HEK293 (cell line): ENCODE results near the gene TFRC.
"Not testable (repeated sequence)": the region's sequence is repeated elsewhere in the genome, so short reads cannot be mapped to it uniquely, and the experiment has no call there.

Experiments
- CTCF ChIA-PET: fragments of 350-600 bp; formaldehyde crosslinking; extraction: SDS; loops from one replicate; lab custom pipeline; 2021; ENCODE audit warnings: antibody characterized with exemption; lab: Yijun Ruan, JAX
- POLR2A ChIA-PET: fragments of 300-600 bp; formaldehyde crosslinking; extraction: SDS; loops from one replicate; lab custom pipeline; 2020; ENCODE audit warnings: antibody characterized with exemption, inconsistent platforms; lab: Yijun Ruan, JAX
- H3K27ac ChIP-seq: fragments of 200-500 bp; sonication (Bioruptor generic); 2 replicates; pipeline ENCODE4 v1.5.1; 2014; ENCODE audit warnings: low read depth, low read length, control low read depth, inconsistent platforms; ENCODE audit errors: extremely low read depth
- H3K36me3 ChIP-seq, 2 experiments: fragments of 200-500 bp in 1 of 2; sonication (Bioruptor generic) in 1 of 2; 1 replicate in 1 of 2; 2 replicates in 1 of 2; pipeline ENCODE4 v1.5.1; 2014 to 2017; ENCODE audit warnings: inconsistent platforms in 2 of 2, low read length in 2 of 2; ENCODE audit not compliant: control insufficient read depth in 2 of 2, insufficient read depth in 1 of 2
- H3K4me1 ChIP-seq: fragments of 200-500 bp; sonication (Bioruptor generic); 2 replicates; pipeline ENCODE4 v1.5.1; 2014; ENCODE audit warnings: mild to moderate bottlenecking, low read length, inconsistent platforms; ENCODE audit not compliant: control insufficient read depth, insufficient read depth
- H3K4me3 ChIP-seq: 2 replicates; pipeline ENCODE4 v1.5.1; 2011; ENCODE audit warnings: low read depth, mild to moderate bottlenecking, control low read depth, low read length, moderate library complexity
- H3K9me3 ChIP-seq: fragments of 200-500 bp; sonication (Bioruptor generic); 2 replicates; pipeline ENCODE4 v1.5.1; 2014; ENCODE audit warnings: low read depth, low read length, inconsistent platforms; ENCODE audit not compliant: control insufficient read depth, insufficient read depth
- GFI1B ChIP-seq: fragments of 450-650 bp; formaldehyde crosslinking; IDR thresholded peaks from 2 replicates; pipeline ENCODE4 v1.5.1; 2016; ENCODE audit warnings: missing biosample characterization, missing genetic modification characterization
- KLF1 ChIP-seq: fragments of 450-650 bp; formaldehyde crosslinking; IDR thresholded peaks from 2 replicates; pipeline ENCODE4 v1.5.1; 2016; ENCODE audit warnings: missing biosample characterization, missing genetic modification characterization
- REPIN1 ChIP-seq: fragments of 450-650 bp; formaldehyde crosslinking; IDR thresholded peaks from 2 replicates; pipeline ENCODE4 v1.5.1; 2017; ENCODE audit warnings: missing biosample characterization, missing genetic modification characterization, low read depth
- ZBTB17 ChIP-seq: fragments of 450-650 bp; formaldehyde crosslinking; IDR thresholded peaks from 2 replicates; pipeline ENCODE4 v1.5.1; 2016; ENCODE audit warnings: missing biosample characterization, missing genetic modification characterization
- ZFP37 ChIP-seq: fragments of 450-650 bp; formaldehyde crosslinking; IDR thresholded peaks from 2 replicates; pipeline ENCODE4 v1.5.1; 2016; ENCODE audit warnings: missing biosample characterization, missing genetic modification characterization
- ZNF133 ChIP-seq: fragments of 450-650 bp; formaldehyde crosslinking; IDR thresholded peaks from 2 replicates; pipeline ENCODE4 v1.5.1; 2016; ENCODE audit warnings: missing biosample characterization, missing genetic modification characterization
- ZNF148 ChIP-seq: fragments of 450-650 bp; formaldehyde crosslinking; IDR thresholded peaks from 2 replicates; pipeline ENCODE4 v1.5.0; 2017; ENCODE audit warnings: missing biosample characterization, missing genetic modification characterization, borderline replicate concordance
- ZNF16 ChIP-seq: fragments of 450-650 bp; formaldehyde crosslinking; IDR thresholded peaks from 2 replicates; pipeline ENCODE4 v1.5.1; 2016; ENCODE audit warnings: low read depth, missing biosample characterization, missing genetic modification characterization
- ZNF175 ChIP-seq: fragments of 450-650 bp; formaldehyde crosslinking; IDR thresholded peaks from 2 replicates; pipeline ENCODE4 v1.5.1; 2016; ENCODE audit warnings: missing biosample characterization, missing genetic modification characterization
- ZNF239 ChIP-seq: fragments of 450-650 bp; formaldehyde crosslinking; IDR thresholded peaks from 2 replicates; pipeline ENCODE4 v1.5.1; 2016; ENCODE audit warnings: missing biosample characterization, missing genetic modification characterization
- ZNF292 ChIP-seq: fragments of 450-650 bp; formaldehyde crosslinking; IDR thresholded peaks from 2 replicates; pipeline ENCODE4 v1.5.1; 2016; ENCODE audit warnings: low read depth, missing biosample characterization, missing genetic modification characterization, borderline replicate concordance
- ZNF350 ChIP-seq: fragments of 450-650 bp; formaldehyde crosslinking; IDR thresholded peaks from 2 replicates; pipeline ENCODE4 v1.5.0; 2017; ENCODE audit warnings: missing biosample characterization, mild to moderate bottlenecking, missing genetic modification characterization
- ZNF514 ChIP-seq: fragments of 450-650 bp; formaldehyde crosslinking; IDR thresholded peaks from 2 replicates; pipeline ENCODE4 v1.5.1; 2016; ENCODE audit warnings: missing biosample characterization, missing genetic modification characterization
- ZNF521 ChIP-seq: fragments of 450-650 bp; formaldehyde crosslinking; IDR thresholded peaks from 2 replicates; pipeline ENCODE4 v1.5.1; 2017; ENCODE audit warnings: missing biosample characterization, mild to moderate bottlenecking, missing genetic modification characterization
- ZNF529 ChIP-seq: fragments of 450-650 bp; formaldehyde crosslinking; IDR thresholded peaks from 2 replicates; pipeline ENCODE4 v1.5.1; 2017; ENCODE audit warnings: missing genetic modification characterization, missing biosample characterization; ENCODE audit not compliant: insufficient replicate concordance
- ZNF585B ChIP-seq: fragments of 450-650 bp; formaldehyde crosslinking; IDR thresholded peaks from 2 replicates; pipeline ENCODE4 v1.5.1; 2016; ENCODE audit warnings: missing biosample characterization, missing genetic modification characterization
- ZNF639 ChIP-seq: fragments of 450-650 bp; formaldehyde crosslinking; IDR thresholded peaks from 2 replicates; pipeline ENCODE4 v1.5.1; 2016; ENCODE audit warnings: missing biosample characterization, missing genetic modification characterization
- ZNF768 ChIP-seq: fragments of 450-650 bp; formaldehyde crosslinking; IDR thresholded peaks from 2 replicates; pipeline ENCODE4 v1.5.1; 2018; ENCODE audit warnings: missing biosample characterization, mild to moderate bottlenecking, missing genetic modification characterization
- ZNF792 ChIP-seq: fragments of 450-650 bp; formaldehyde crosslinking; IDR thresholded peaks from 2 replicates; pipeline ENCODE4 v1.5.1; 2016; ENCODE audit warnings: missing biosample characterization, missing genetic modification characterization
- TF ChIP-seq, protein P1 (sequence below): fragments of 450-650 bp; formaldehyde crosslinking; IDR thresholded peaks from 2 replicates; pipeline ENCODE4 v1.5.1; 2016; ENCODE audit warnings: missing biosample characterization, missing genetic modification characterization

TFRC gene

DNA sequence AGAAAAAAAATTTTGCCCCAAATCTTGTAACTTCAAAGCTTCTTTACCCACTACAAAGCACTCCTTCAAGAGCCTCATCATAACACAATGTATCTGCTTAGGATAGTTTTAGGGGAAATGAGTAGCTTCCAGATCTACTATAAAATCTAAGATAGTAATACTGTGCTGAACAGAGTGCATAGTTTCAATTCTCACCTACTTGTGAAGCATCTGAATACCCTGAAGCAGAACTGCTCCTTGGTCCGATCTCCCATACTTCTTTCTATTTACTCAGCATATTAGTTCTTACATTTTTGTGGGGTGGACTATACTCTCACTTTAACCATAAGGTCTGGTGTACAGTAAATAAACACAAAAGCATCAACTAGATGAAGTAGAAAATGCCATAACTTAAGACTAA lies 9.6 kb downstream of the TFRC start:
- peaks cover 36 to 88% of the 10 kb centered on the region in 2 experiments for H3K36me3 ChIP-seq
- no peaks in the 10 kb centered on the region for H3K9me3 ChIP-seq
- H3K27ac ChIP-seq, result no peak overlapping the region
- no peaks in the 10 kb centered on the region for H3K4me1 ChIP-seq
- CTCF ChIA-PET, result interaction anchor here (0.6 to 3.7 kb wide), 13 partner anchors 8 to 449 kb away, joined by 3 to 60 read pairs (median 4); no protein-coding TSS in a partner anchor
- TF ChIP-seq ZNF768 (tag by site-specific recombination) (no peak), ZNF133 (tag by site-specific recombination) (no peak), ZNF585B (tag by site-specific recombination) (no peak), ZNF792 (tag by site-specific recombination) (no peak), ZNF521 (no peak), ZBTB17 (tag by site-specific recombination) (no peak), GFI1B (no peak), ZNF239 (no peak), KLF1 (tag by site-specific recombination) (no peak), ZNF514 (no peak), ZNF639 (tag by site-specific recombination) (no peak), ZNF292 (tag by site-specific recombination) (no peak), ZNF16 (tag by site-specific recombination) (no peak), ZNF175 (tag by site-specific recombination) (no peak), ZNF529 (tag by site-specific recombination) (no peak), ZNF350 (tag by site-specific recombination) (no peak), ZFP37 (tag by site-specific recombination) (no peak), ZNF148 (tag by site-specific recombination) (no peak), REPIN1 (tag by site-specific recombination) (no peak)
- TF ChIP-seq, protein P1, sequence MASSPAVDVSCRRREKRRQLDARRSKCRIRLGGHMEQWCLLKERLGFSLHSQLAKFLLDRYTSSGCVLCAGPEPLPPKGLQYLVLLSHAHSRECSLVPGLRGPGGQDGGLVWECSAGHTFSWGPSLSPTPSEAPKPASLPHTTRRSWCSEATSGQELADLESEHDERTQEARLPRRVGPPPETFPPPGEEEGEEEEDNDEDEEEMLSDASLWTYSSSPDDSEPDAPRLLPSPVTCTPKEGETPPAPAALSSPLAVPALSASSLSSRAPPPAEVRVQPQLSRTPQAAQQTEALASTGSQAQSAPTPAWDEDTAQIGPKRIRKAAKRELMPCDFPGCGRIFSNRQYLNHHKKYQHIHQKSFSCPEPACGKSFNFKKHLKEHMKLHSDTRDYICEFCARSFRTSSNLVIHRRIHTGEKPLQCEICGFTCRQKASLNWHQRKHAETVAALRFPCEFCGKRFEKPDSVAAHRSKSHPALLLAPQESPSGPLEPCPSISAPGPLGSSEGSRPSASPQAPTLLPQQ (tag by site-specific recombination), result no peak
- TF ChIP-seq, all 188 proteins: peak for 0
- no peak overlapping the region for H3K4me3 ChIP-seq
- POLR2A ChIA-PET, result interaction anchor here (0.8 kb wide), 1 partner anchor 124 kb away, joined by 3 read pairs; no protein-coding TSS in a partner anchor

GRCh38 chr3:196068812-196069211 lies 13.1 kb downstream of the TFRC start:
- H3K36me3 ChIP-seq, result peaks cover 50 to 96% of the 10 kb centered on the region in 2 experiments
- CTCF ChIA-PET, result interaction anchor here (0.7 kb wide), 1 partner anchor 223 kb away, joined by 3 read pairs; no protein-coding TSS in a partner anchor
- POLR2A ChIA-PET, H3K4me3 ChIP-seq, H3K4me1 ChIP-seq, H3K9me3 ChIP-seq, H3K27ac ChIP-seq: not testable (repeated sequence)
